Endodermal cell (in vitro differentiated cells): ENCODE data around the gene ITGA7. TPM values are rescaled to one million over a fixed set of nuclear protein-coding genes. Genes with fewer than 3 reads are reported as not detected.

Experiments
- DNase-seq: peaks from one replicate; pipeline ENCODE4 v3.0.0-alpha.2; 2017
- H3K27ac ChIP-seq: 2 replicates; pipeline ENCODE4 v1.5.1; 2013; ENCODE audit warnings: mild to moderate bottlenecking, low read depth, low read length, moderate library complexity
- H3K27me3 ChIP-seq: 2 replicates; pipeline ENCODE4 v1.6.1; 2013; ENCODE audit warnings: mild to moderate bottlenecking, low read length, moderate library complexity; ENCODE audit not compliant: insufficient read depth, control insufficient read depth, poor library complexity, severe bottlenecking
- H3K36me3 ChIP-seq: 2 replicates; pipeline ENCODE4 v1.7.0; 2013; ENCODE audit warnings: mild to moderate bottlenecking, low read length, moderate library complexity; ENCODE audit not compliant: control insufficient read depth, insufficient read depth
- H3K4me1 ChIP-seq: one replicate; pipeline ENCODE4 v1.7.0; 2013; ENCODE audit warnings: low read length; ENCODE audit not compliant: control insufficient read depth, insufficient read depth
- H3K4me3 ChIP-seq: 2 replicates; pipeline ENCODE4 v1.5.1; 2013; ENCODE audit warnings: mild to moderate bottlenecking, low read length, moderate library complexity
- H3K9ac ChIP-seq: 2 replicates; pipeline ENCODE4 v1.6.1; 2013; ENCODE audit warnings: mild to moderate bottlenecking, low read length, moderate library complexity; ENCODE audit not compliant: poor library complexity, severe bottlenecking; ENCODE audit errors: extremely low read depth
- H3K9me3 ChIP-seq: 2 replicates; pipeline ENCODE4 v1.6.1; 2013; ENCODE audit warnings: mild to moderate bottlenecking, low read length, moderate library complexity; ENCODE audit not compliant: control insufficient read depth
- H3K27ac Mint-ChIP-seq: 2 replicates; pipeline ENCODE4 v1.8.0; 2020; ENCODE audit warnings: mixed read lengths
- H3K27me3 Mint-ChIP-seq: 2 replicates; pipeline ENCODE4 v1.8.0; 2021; ENCODE audit warnings: mild to moderate bottlenecking, mixed read lengths; ENCODE audit not compliant: insufficient read depth
- H3K36me3 Mint-ChIP-seq: 2 replicates; pipeline ENCODE4 v1.8.0; 2020; ENCODE audit warnings: low read depth, mixed read lengths
- H3K4me1 Mint-ChIP-seq: 2 replicates; pipeline ENCODE4 v1.8.0; 2020; ENCODE audit warnings: mixed read lengths
- H3K4me3 Mint-ChIP-seq: 2 replicates; pipeline ENCODE4 v1.8.0; 2020; ENCODE audit warnings: mild to moderate bottlenecking, moderate library complexity, mixed read lengths
- H3K9me3 Mint-ChIP-seq: 2 replicates; pipeline ENCODE4 v1.8.0; 2020; ENCODE audit warnings: mild to moderate bottlenecking, mixed read lengths
- WGBS, 2 experiments: methylation state at CpG; one replicate each; pipeline versions ENCODE4 v1.1.5 to v1.1.7; 2013; ENCODE audit warnings: missing lambda C conversion rate in 2 of 2, mixed read lengths in 1 of 2; ENCODE audit not compliant: insufficient coverage in 1 of 2, insufficient read length in 1 of 2; 5-methylcytosine and 5-hydroxymethylcytosine counted together
- total RNA-seq, 2 donors: library from RNA; stranded (reverse); fragmentation: NEBNext Ultra II Directional in 1 of 2; extraction: Animal tissue kit (Norgen Biotek cat#: 25700) in 1 of 2; gene quantifications; 2 replicates in 1 of 2; 3 replicates in 1 of 2; pipeline ENCODE4 v1.2.1, GENCODE V29; 2021
- TF ChIP-seq, protein P1 (sequence below): fragments of 200-600 bp; sonication (generic); conservative IDR thresholded peaks from 2 replicates; pipeline ENCODE4 v1.5.0; 2021; ENCODE audit warnings: antibody characterized with exemption, mild to moderate bottlenecking

Gene ITGA7
- total RNA-seq, 2 donors from 2014 or later: 106 to 122 TPM

DNA sequence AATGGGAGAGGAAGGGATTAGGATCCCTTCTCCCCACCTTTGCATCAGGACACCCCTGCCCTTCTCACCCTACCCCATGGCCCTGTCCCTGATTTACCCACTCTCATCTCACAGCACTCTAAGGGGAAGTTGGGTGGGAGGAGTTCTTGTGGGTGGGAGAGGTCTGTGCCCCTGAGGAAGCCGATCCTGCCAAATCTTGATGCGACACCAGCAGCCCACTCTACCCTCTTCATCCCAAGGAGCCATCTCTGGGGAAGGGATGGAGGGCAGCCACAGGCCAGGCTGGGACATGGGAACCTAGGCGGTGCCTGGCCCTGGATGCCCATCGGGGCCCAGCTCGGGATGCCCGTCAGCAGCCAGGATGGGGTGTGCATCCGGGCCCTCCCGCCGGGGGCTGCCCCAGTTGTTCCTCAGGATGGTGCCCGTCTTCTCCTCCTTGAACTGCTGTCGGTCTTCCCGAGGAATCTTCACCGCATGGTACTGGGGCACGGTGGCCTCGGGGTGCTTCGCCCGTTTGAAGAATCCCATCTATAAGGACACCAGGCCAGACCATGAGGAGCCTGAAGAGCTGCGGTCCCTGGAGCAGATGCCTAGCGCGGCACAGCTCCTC lies 22.8 kb downstream of the ITGA7 start:
- peaks cover 7% of the 10 kb centered on the region for H3K4me1 ChIP-seq
- no peak overlapping the region for H3K4me3 ChIP-seq
- no peak for DNase-seq
- H3K9me3 ChIP-seq: no peaks in the 10 kb centered on the region
- no peak overlapping the region for H3K27ac ChIP-seq
- peaks cover 39% of the 10 kb centered on the region for H3K36me3 Mint-ChIP-seq
- WGBS, 2 experiments: 93 to 100% methylated on average over 7 to 20 of the region's 20 CpGs
- H3K36me3 ChIP-seq: no peaks in the 10 kb centered on the region
- no peak overlapping the region for H3K4me3 Mint-ChIP-seq
- no peaks in the 10 kb centered on the region for H3K9me3 Mint-ChIP-seq
- no peak overlapping the region for H3K27ac Mint-ChIP-seq
- H3K9ac ChIP-seq: no peak overlapping the region
- H3K4me1 Mint-ChIP-seq: peaks cover 17% of the 10 kb centered on the region
- no peaks in the 10 kb centered on the region for H3K27me3 ChIP-seq
- peaks cover under 1% of the 10 kb centered on the region for H3K27me3 Mint-ChIP-seq
- TF ChIP-seq, protein P1, sequence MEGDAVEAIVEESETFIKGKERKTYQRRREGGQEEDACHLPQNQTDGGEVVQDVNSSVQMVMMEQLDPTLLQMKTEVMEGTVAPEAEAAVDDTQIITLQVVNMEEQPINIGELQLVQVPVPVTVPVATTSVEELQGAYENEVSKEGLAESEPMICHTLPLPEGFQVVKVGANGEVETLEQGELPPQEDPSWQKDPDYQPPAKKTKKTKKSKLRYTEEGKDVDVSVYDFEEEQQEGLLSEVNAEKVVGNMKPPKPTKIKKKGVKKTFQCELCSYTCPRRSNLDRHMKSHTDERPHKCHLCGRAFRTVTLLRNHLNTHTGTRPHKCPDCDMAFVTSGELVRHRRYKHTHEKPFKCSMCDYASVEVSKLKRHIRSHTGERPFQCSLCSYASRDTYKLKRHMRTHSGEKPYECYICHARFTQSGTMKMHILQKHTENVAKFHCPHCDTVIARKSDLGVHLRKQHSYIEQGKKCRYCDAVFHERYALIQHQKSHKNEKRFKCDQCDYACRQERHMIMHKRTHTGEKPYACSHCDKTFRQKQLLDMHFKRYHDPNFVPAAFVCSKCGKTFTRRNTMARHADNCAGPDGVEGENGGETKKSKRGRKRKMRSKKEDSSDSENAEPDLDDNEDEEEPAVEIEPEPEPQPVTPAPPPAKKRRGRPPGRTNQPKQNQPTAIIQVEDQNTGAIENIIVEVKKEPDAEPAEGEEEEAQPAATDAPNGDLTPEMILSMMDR: no peak

DNA sequence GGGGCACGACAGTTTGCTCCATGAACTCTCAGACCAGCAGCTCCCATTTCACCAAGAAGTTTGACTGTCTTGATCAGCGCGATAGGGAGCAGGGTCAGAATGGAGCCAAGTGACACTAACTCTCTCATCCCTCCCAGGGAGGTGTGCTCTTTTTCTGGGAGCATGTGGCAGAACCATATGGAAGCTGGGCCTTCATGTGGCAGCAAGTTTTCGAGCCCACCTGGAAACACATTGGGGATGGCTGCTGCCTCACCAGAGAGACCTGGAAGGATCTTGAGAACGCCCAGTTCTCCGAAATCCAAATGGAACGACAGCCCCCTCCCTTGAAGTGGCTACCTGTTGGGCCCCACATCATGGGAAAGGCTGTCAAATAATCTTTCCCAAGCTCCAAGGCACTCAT lies 24.0 kb downstream of the ITGA7 start:
- 87 to 92% methylated on average over 2 to 7 of the region's 7 CpGs for WGBS, 2 experiments
- H3K27me3 ChIP-seq: no peaks in the 10 kb centered on the region

DNA sequence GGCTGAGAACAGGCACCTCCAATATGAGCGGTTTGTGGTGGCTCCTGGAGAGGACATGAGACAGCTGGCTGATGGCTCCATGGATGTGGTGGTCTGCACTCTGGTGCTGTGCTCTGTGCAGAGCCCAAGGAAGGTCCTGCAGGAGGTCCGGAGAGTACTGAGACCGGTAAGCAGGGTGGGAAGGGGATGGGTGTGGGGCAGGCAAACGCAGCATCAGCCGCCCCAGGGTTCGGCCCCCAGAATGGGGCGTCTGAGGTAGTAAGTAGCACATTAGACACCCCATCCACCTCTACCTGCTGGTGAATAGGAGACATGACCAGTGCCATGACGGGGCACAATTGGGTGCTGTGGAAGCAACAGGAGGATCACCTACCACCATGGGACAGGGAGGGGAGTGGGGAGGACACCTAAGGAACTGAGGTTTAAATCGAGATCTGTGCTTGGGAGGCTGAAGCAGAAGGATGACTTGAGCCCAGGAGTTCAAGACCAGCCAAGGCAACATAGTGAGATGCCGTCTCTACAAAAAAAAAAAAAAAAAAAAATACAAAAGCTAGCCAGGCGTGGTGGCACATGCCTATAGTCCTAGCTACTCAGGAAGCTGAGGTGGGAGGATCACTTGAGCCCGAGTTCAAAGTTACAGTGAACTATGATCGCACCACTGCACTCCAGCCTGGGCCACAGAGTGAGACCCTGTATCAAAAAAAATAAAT lies 25.5 kb downstream of the ITGA7 start:
- H3K9me3 ChIP-seq: no peaks in the 10 kb centered on the region
- no peaks in the 10 kb centered on the region for H3K9me3 Mint-ChIP-seq
- no peaks in the 10 kb centered on the region for H3K36me3 ChIP-seq
- H3K9ac ChIP-seq: no peak overlapping the region
- peaks cover 4% of the 10 kb centered on the region for H3K27me3 Mint-ChIP-seq
- peak overlapping the region; percentile 69 for H3K4me3 Mint-ChIP-seq
- H3K4me3 ChIP-seq: peak overlapping the region; percentile 70
- peaks cover 7% of the 10 kb centered on the region for H3K4me1 ChIP-seq
- WGBS, 2 experiments: 95 to 96% methylated on average over 4 to 13 of the region's 13 CpGs
- no peaks in the 10 kb centered on the region for H3K27me3 ChIP-seq
- no peak for DNase-seq
- peak overlapping the region; percentile 95 for H3K27ac Mint-ChIP-seq
- no peak overlapping the region for H3K27ac ChIP-seq
- H3K36me3 Mint-ChIP-seq: peaks cover 25% of the 10 kb centered on the region
- TF ChIP-seq, protein P1: no peak
- H3K4me1 Mint-ChIP-seq: peaks cover 17% of the 10 kb centered on the region

More for the DNA sequence above, 24.0 kb downstream of the ITGA7 start:
- no peaks in the 10 kb centered on the region for H3K36me3 ChIP-seq
- peaks cover 7% of the 10 kb centered on the region for H3K4me1 ChIP-seq
- Mint-ChIP-seq H3K27me3 (peaks cover 4% of the 10 kb centered on the region), H3K36me3 (peaks cover 36% of the 10 kb centered on the region), H3K4me3 (no peak overlapping the region), H3K9me3 (no peaks in the 10 kb centered on the region), H3K27ac (no peak overlapping the region), H3K4me1 (peaks cover 17% of the 10 kb centered on the region)
- DNase-seq: no peak
- H3K4me3 ChIP-seq: no peak overlapping the region
- H3K27ac ChIP-seq: no peak overlapping the region
- TF ChIP-seq, protein P1: no peak
- H3K9ac ChIP-seq: no peak overlapping the region
- H3K9me3 ChIP-seq: no peaks in the 10 kb centered on the region
